ENCODE results near the gene WASL. TPM values are rescaled to one million over a fixed set of nuclear protein-coding genes. Genes with fewer than 3 reads are reported as not detected.

Gene WASL
- total RNA-seq, 1 experiment from 2014 or later = 39.3 TPM

GRCh38 chr7:123796568-123796967 is 47.8 kb upstream of the WASL start:
- Histone ChIP-seq H3K79me2 (ENCODE audit: insufficient read depth, low read length) (no peaks in the 10 kb centered on the region), H2BK15ac (ENCODE audit: low read depth, low read length) (no peak overlapping the region), H4K20me1 (ENCODE audit: control insufficient read depth, insufficient read depth, insufficient read length) (no peaks in the 10 kb centered on the region), H2AFZ (ENCODE audit: low read length) (no peak overlapping the region), H3K14ac (ENCODE audit: insufficient read depth, low read length) (no peak overlapping the region), H3K9me3 (ENCODE audit: control insufficient read depth, low read depth, low read length) (no peaks in the 10 kb centered on the region), H2AK5ac (ENCODE audit: insufficient read length, low read length) (no peak overlapping the region), H3K4ac (ENCODE audit: low read depth, low read length) (no peak overlapping the region), H3K4me2 (ENCODE audit: insufficient read depth, insufficient read length, low read length) (no peak overlapping the region), H2BK12ac (ENCODE audit: insufficient read length, low read depth, low read length) (no peak overlapping the region), H3K4me1 (ENCODE audit: insufficient read depth, low read length) (no peaks in the 10 kb centered on the region; the same call in none of the 2 replicates), H4K91ac (ENCODE audit: insufficient read length, low read depth, low read length) (no peak overlapping the region), H4K8ac (replicated peaks; ENCODE audit: insufficient read length, low read depth, low read length) (no peak overlapping the region), H3K56ac (ENCODE audit: insufficient read length, low read depth, low read length) (no peak overlapping the region), H3K18ac (ENCODE audit: insufficient read length, low read depth, low read length) (no peak overlapping the region), H3T11ph (ENCODE audit: low read length) (no peak overlapping the region), H3K27me3 (ENCODE audit: insufficient read depth, low read length) (no peaks in the 10 kb centered on the region), H3K9ac (ENCODE audit: extremely low read depth, insufficient read length, low read length) (no peak overlapping the region), H2BK20ac (ENCODE audit: low read depth, low read length, poor library complexity, severe bottlenecking) (no peak overlapping the region), H3K23me2 (ENCODE audit: insufficient read length, low read depth, low read length, poor library complexity, severe bottlenecking) (no peaks in the 10 kb centered on the region), H3K23ac (ENCODE audit: insufficient read length, low read depth, low read length) (no peak overlapping the region), H3K27ac (ENCODE audit: insufficient read length, low read depth, low read length) (no peak overlapping the region), H2BK120ac (ENCODE audit: low read depth, low read length, poor library complexity, severe bottlenecking) (no peak overlapping the region), H2BK5ac (ENCODE audit: insufficient read length, low read length) (no peak overlapping the region), H4K5ac (ENCODE audit: insufficient read length, low read depth, low read length) (no peak overlapping the region), H3K79me1 (ENCODE audit: insufficient read depth, low read depth, low read length, poor library complexity, severe bottlenecking) (no peaks in the 10 kb centered on the region)
- no peak overlapping the region for H3K27ac Mint-ChIP-seq
- H3K4me1 Mint-ChIP-seq = peaks cover 8 to 15% of the 10 kb centered on the region in 2 experiments
- H3K36me3 Mint-ChIP-seq (ENCODE audit: insufficient read depth in 1 of 3, low read depth in 3 of 3) = peaks cover 0 to 12% (median 5%) of the 10 kb centered on the region in 3 experiments; a peak in 3 of 7 replicates
- no peaks in the 10 kb centered on the region for H3K27me3 Mint-ChIP-seq (ENCODE audit: low read depth)
- TF ChIP-seq, protein P1, sequence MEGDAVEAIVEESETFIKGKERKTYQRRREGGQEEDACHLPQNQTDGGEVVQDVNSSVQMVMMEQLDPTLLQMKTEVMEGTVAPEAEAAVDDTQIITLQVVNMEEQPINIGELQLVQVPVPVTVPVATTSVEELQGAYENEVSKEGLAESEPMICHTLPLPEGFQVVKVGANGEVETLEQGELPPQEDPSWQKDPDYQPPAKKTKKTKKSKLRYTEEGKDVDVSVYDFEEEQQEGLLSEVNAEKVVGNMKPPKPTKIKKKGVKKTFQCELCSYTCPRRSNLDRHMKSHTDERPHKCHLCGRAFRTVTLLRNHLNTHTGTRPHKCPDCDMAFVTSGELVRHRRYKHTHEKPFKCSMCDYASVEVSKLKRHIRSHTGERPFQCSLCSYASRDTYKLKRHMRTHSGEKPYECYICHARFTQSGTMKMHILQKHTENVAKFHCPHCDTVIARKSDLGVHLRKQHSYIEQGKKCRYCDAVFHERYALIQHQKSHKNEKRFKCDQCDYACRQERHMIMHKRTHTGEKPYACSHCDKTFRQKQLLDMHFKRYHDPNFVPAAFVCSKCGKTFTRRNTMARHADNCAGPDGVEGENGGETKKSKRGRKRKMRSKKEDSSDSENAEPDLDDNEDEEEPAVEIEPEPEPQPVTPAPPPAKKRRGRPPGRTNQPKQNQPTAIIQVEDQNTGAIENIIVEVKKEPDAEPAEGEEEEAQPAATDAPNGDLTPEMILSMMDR (conservative IDR thresholded peaks at IDR 0.05) = no peak
- WGBS (ENCODE audit: extremely low coverage, insufficient read length, low lambda C conversion rate) = no CpG with 5 or more reads among the region's 1 CpG
- DNase-seq = no peak
- H3K4me3 Mint-ChIP-seq = no peak overlapping the region
- peaks cover 3 to 4% of the 10 kb centered on the region in 2 experiments; a peak in 4 of 5 replicates for H3K9me3 Mint-ChIP-seq
